Upper lobe of left lung (tissue), 6 donors: ENCODE measurements around the gene NFE2L1. TPM values are rescaled to one million over a fixed set of nuclear protein-coding genes. Genes with fewer than 3 reads are reported as not detected.

Source experiments
- ATAC-seq, 2 donors: fragments of 200-7000 bp; cut with Tn5 transposase; one replicate each; pipeline ENCODE4 v1.9.1; 2022; ENCODE audit warnings: mild to moderate bottlenecking in 2 of 2, moderate library complexity in 2 of 2; ENCODE audit not compliant: low FRiP score in 2 of 2
- DNase-seq, 2 donors: peaks; one replicate each; pipeline ENCODE4 v3.0.0-alpha.2; 2019 to 2020
- H3K27ac ChIP-seq, 4 donors: fragments of 200-600 bp; sonication (generic); one replicate each; pipeline ENCODE4 v1.5.1; 2016 to 2019
- H3K27me3 ChIP-seq, 4 donors: fragments of 200-600 bp; sonication (generic); one replicate each; pipeline ENCODE4 v1.5.1; 2017 to 2019
- H3K36me3 ChIP-seq, 4 donors: fragments of 200-600 bp; sonication (generic); one replicate each; pipeline ENCODE4 v1.5.1; 2016 to 2019
- H3K4me1 ChIP-seq, 4 donors: fragments of 200-600 bp; sonication (generic); one replicate each; pipeline ENCODE4 v1.5.1; 2018 to 2019
- H3K4me3 ChIP-seq, 4 donors: fragments of 200-600 bp; sonication (generic); one replicate each; pipeline ENCODE4 v1.5.1; 2017 to 2019; ENCODE audit warnings: mild to moderate bottlenecking in 2 of 4, moderate library complexity in 1 of 4
- H3K9me3 ChIP-seq, 4 donors: fragments of 200-600 bp; sonication (generic); one replicate each; pipeline ENCODE4 v1.5.1; 2018 to 2019
- EP300 ChIP-seq, 4 donors: sonication (generic); formaldehyde crosslinking; IDR thresholded peaks; one replicate each; pipeline ENCODE4 v1.5.1; 2017; ENCODE audit warnings: antibody characterized with exemption in 4 of 4, control low read depth in 2 of 4
- POLR2A ChIP-seq, 4 donors: fragments of 450-650 bp; IDR thresholded peaks; one replicate each; pipeline ENCODE4 v1.5.1; 2016 to 2017; ENCODE audit warnings: antibody characterized with exemption in 4 of 4, mild to moderate bottlenecking in 2 of 4
- POLR2AphosphoS5 ChIP-seq, 2 donors: sonication (generic); formaldehyde crosslinking; IDR thresholded peaks; one replicate each; pipeline ENCODE4 v1.5.1; 2017; ENCODE audit warnings: antibody characterized with exemption in 2 of 2
- whole genome bisulfite sequencing, 2 donors: methylation state at CpG; one replicate each; pipeline ENCODE4 v1.1.5; 2017 to 2018; 5-methylcytosine and 5-hydroxymethylcytosine counted together
- total RNA-seq, 6 donors: library from RNA; depleted of rRNA in 4 of 6; stranded (reverse); fragments of >200 nt in 4 of 6; gene quantifications; one replicate each; pipeline versions ENCODE4 v1.1.0 to v1.2.1, GENCODE V29; 2016 to 2021
- TF ChIP-seq, protein P1 (sequence below), 6 experiments: fragments of 450-650 bp in 4 of 6; fragments of 200-600 bp in 2 of 6; sonication (generic) in 2 of 6; IDR thresholded peaks; one replicate each; pipeline ENCODE4 v1.5.1; 2016 to 2019; ENCODE audit warnings: antibody characterized with exemption in 6 of 6
- donor health status: DM: no; HTN: no; CAD: no; lungs with moderate emphysema.
- donor health status: DM: no; HTN: yes; CAD: no; lungs with severe emphysema.

NFE2L1 gene
- total RNA-seq, 6 donors from 2014 or later: 105 to 203 (median 148) TPM

DNA sequence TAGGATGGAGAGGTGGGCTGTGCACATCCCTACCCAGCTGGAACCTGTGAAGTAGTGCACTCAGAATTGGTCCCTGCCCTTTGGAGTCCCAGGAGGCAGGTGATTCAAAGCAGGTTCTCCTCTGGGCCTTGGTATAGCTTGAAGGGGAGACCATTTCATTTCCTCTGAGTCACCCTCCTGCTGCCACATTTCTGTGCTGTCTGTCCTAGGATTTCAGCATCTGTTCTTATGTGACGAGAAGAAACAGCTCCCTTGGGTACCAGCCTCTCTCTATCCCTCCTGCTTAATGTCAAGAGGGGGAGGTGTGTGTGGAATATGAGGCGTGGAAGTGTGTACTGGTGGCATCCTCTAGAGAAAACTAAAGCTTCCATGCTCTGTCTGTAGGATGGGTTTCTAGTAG lies 5.0 kb upstream of the NFE2L1 start:
- H3K27me3 ChIP-seq: peaks cover 0 to under 1% (median 0%) of the 10 kb centered on the region in 4 donors
- no peaks in the 10 kb centered on the region for H3K36me3 ChIP-seq
- DNase-seq (no peak), ATAC-seq (no peak)
- no peak overlapping the region for H3K27ac ChIP-seq
- H3K4me3 ChIP-seq: no peak overlapping the region
- TF ChIP-seq POLR2AphosphoS5 (IDR thresholded peaks at IDR 0.05) (no peak), EP300 (IDR thresholded peaks at IDR 0.05) (no peak), POLR2A (IDR thresholded peaks at IDR 0.05) (no peak)
- TF ChIP-seq, protein P1, sequence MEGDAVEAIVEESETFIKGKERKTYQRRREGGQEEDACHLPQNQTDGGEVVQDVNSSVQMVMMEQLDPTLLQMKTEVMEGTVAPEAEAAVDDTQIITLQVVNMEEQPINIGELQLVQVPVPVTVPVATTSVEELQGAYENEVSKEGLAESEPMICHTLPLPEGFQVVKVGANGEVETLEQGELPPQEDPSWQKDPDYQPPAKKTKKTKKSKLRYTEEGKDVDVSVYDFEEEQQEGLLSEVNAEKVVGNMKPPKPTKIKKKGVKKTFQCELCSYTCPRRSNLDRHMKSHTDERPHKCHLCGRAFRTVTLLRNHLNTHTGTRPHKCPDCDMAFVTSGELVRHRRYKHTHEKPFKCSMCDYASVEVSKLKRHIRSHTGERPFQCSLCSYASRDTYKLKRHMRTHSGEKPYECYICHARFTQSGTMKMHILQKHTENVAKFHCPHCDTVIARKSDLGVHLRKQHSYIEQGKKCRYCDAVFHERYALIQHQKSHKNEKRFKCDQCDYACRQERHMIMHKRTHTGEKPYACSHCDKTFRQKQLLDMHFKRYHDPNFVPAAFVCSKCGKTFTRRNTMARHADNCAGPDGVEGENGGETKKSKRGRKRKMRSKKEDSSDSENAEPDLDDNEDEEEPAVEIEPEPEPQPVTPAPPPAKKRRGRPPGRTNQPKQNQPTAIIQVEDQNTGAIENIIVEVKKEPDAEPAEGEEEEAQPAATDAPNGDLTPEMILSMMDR (IDR thresholded peaks at IDR 0.05): no peak
- WGBS, 2 donors: 84 to 92% methylated on average over 2 of the region's 2 CpGs
- no peaks in the 10 kb centered on the region for H3K9me3 ChIP-seq
- peaks cover 4 to 15% (median 10%) of the 10 kb centered on the region in 4 donors for H3K4me1 ChIP-seq

- WGBS, 2 donors: 96% methylated on average over 4 of the region's 4 CpGs
- ATAC-seq (no peak), DNase-seq (no peak)
- H3K36me3 ChIP-seq: no peaks in the 10 kb centered on the region
- peaks cover 11 to 24% (median 16%) of the 10 kb centered on the region in 4 donors for H3K4me1 ChIP-seq
- no peaks in the 10 kb centered on the region for H3K27me3 ChIP-seq
- TF ChIP-seq POLR2AphosphoS5 (IDR thresholded peaks at IDR 0.05): no peak
- no peak for TF ChIP-seq EP300 (IDR thresholded peaks at IDR 0.05)
- TF ChIP-seq, protein P1 (IDR thresholded peaks at IDR 0.05): no peak
- no peak for TF ChIP-seq POLR2A (IDR thresholded peaks at IDR 0.05)
- no peaks in the 10 kb centered on the region for H3K9me3 ChIP-seq
- H3K4me3 ChIP-seq: no peak overlapping the region
- no peak overlapping the region for H3K27ac ChIP-seq
Observed at GRCh38 chr17:48044851-48045250, 3.3 kb upstream of the NFE2L1 start.

DNA sequence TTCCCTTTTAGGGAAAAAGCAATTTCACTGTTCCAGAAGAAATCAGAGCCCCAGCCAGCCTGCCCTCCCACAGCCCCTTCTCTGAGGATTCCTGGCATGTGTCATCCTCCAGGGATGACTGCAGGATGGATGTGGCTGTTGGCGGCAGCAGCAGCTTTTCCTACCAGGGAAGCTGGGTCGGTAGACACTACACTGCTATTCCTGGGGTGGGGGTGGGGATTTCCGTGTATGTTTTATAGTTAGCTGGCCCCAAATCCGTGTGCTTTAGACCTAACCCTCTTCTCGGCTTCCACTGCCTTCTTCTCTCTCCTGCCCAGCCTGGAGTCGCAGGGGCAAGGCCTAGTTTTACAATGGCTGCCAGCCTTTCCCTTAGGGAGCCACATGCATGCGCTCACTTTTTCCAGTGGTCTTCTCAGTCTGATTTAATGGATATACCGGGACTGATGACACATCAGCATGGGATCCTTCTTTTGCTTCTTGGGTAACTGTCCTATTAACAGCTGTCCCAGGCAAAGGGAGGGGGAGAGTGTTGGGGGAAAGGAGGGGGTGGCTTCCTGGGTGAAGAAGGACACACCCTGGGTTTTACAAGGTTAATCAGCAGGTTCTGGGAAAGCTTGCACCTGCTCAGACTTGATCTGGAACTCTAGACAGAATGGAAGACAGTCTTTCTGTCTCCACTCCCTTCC lies 2.7 kb upstream of the NFE2L1 start:
- TF ChIP-seq, protein P1 (IDR thresholded peaks at IDR 0.05): no peak
- TF ChIP-seq EP300 (IDR thresholded peaks at IDR 0.05) (no peak), POLR2A (IDR thresholded peaks at IDR 0.05) (no peak), POLR2AphosphoS5 (IDR thresholded peaks at IDR 0.05) (no peak)
- WGBS, 2 donors: 67 to 89% methylated on average over 4 to 8 of the region's 8 CpGs
- DNase-seq: no peak
- Histone ChIP-seq H3K9me3 (no peaks in the 10 kb centered on the region), H3K27ac (no peak overlapping the region), H3K4me3 (no peak overlapping the region), H3K4me1 (peaks cover 17 to 30% (median 22%) of the 10 kb centered on the region in 4 donors), H3K27me3 (no peaks in the 10 kb centered on the region), H3K36me3 (no peaks in the 10 kb centered on the region)
- ATAC-seq: no peak

DNA sequence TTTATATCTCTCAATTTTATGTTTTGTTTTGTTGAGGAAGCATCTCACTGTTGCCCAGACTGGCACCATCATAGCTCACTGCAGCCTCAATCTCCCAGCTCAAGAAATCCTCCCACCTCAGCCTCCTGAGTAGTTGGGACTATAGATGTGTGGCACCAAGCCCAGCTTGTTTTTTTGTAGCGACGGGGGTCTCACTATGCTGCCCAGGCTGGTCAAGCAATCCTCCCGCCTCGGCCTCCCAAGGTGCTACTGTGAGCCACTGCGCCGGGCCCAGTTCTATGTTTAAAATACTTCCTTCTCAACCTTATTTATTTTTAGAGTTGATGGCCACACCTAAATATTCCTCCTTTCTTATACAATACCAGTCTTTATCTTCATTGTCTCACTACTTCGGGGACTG lies 1.9 kb upstream of the NFE2L1 start:
- DNase-seq (no peak), ATAC-seq (no peak)
- Histone ChIP-seq H3K27ac (no peak overlapping the region), H3K36me3 (peaks cover 0 to 6% (median 4%) of the 10 kb centered on the region in 4 donors), H3K4me1 (peaks cover 25 to 38% (median 30%) of the 10 kb centered on the region in 4 donors), H3K4me3 (no peak overlapping the region), H3K9me3 (no peaks in the 10 kb centered on the region), H3K27me3 (no peaks in the 10 kb centered on the region)
- TF ChIP-seq POLR2A (IDR thresholded peaks at IDR 0.05): no peak
- no peak for TF ChIP-seq POLR2AphosphoS5 (IDR thresholded peaks at IDR 0.05)
- TF ChIP-seq EP300 (IDR thresholded peaks at IDR 0.05): no peak
- TF ChIP-seq, protein P1 (IDR thresholded peaks at IDR 0.05): no peak
- WGBS, 2 donors: 90 to 95% methylated on average over 7 of the region's 7 CpGs
